CD14-positive monocyte (primary cell): ENCODE measurements around the gene NINL. TPM values are rescaled to one million over a fixed set of nuclear protein-coding genes. Genes with fewer than 3 reads are reported as not detected.

Experiments used
- DNase-seq, 3 donors: peaks; one replicate each; pipeline ENCODE4 v3.0.0-alpha.2; 2011 to 2022
- H2AFZ ChIP-seq: 2 replicates; pipeline ENCODE4 v1.6.0; 2012; ENCODE audit warnings: mild to moderate bottlenecking, low read depth, low read length, inconsistent platforms; ENCODE audit not compliant: insufficient read depth, poor library complexity, severe bottlenecking
- H3K27ac ChIP-seq, 2 donors: 1 replicate in 1 of 2; 2 replicates in 1 of 2; pipeline ENCODE4 v1.5.1; 2012 to 2013; ENCODE audit warnings: low read length in 2 of 2, control low read depth in 1 of 2, inconsistent platforms in 1 of 2, low read depth in 1 of 2, mild to moderate bottlenecking in 1 of 2
- H3K27me3 ChIP-seq, 2 donors: one replicate each; pipeline versions ENCODE4 v1.6.0 to v1.6.1; 2011 to 2013; ENCODE audit warnings: low read length in 2 of 2; ENCODE audit not compliant: control insufficient read depth in 2 of 2, insufficient read depth in 2 of 2
- H3K36me3 ChIP-seq, 2 donors: replicated peaks in 1 of 2; 1 replicate in 1 of 2; 2 replicates in 1 of 2; pipeline versions ENCODE4 v1.5.1 to v1.6.1; 2012 to 2013; ENCODE audit warnings: low read length in 2 of 2, control low read depth in 1 of 2, inconsistent platforms in 1 of 2, mild to moderate bottlenecking in 1 of 2; ENCODE audit not compliant: insufficient read depth in 2 of 2, control insufficient read depth in 1 of 2
- H3K4me1 ChIP-seq, 2 donors: 1 replicate in 1 of 2; 2 replicates in 1 of 2; pipeline versions ENCODE4 v1.5.1 to v1.6.1; 2012 to 2013; ENCODE audit warnings: low read length in 2 of 2, control low read depth in 1 of 2, inconsistent platforms in 1 of 2, mild to moderate bottlenecking in 1 of 2, moderate library complexity in 1 of 2; ENCODE audit not compliant: insufficient read depth in 2 of 2, control insufficient read depth in 1 of 2
- H3K4me2 ChIP-seq: replicated peaks from 2 replicates; pipeline ENCODE3; 2012; ENCODE audit warnings: low read length, moderate library complexity, mild to moderate bottlenecking; ENCODE audit not compliant: poor library complexity, severe bottlenecking; ENCODE audit errors: extremely low read depth
- H3K4me3 ChIP-seq, 3 experiments: fragments of 200-600 bp in 1 of 3; sonication (generic) in 1 of 3; replicated peaks in 1 of 3; 1 replicate in 2 of 3; 2 replicates in 1 of 3; pipeline ENCODE4 v1.5.1; 2011 to 2013; ENCODE audit warnings: low read length in 3 of 3, mild to moderate bottlenecking in 3 of 3, control low read depth in 2 of 3, low read depth in 2 of 3, inconsistent platforms in 1 of 3, moderate library complexity in 1 of 3
- H3K79me2 ChIP-seq: 2 replicates; pipeline ENCODE4 v1.6.0; 2012; ENCODE audit warnings: mild to moderate bottlenecking, control low read depth, inconsistent platforms, low read length, moderate library complexity; ENCODE audit not compliant: insufficient read depth
- H3K9ac ChIP-seq: 2 replicates; pipeline ENCODE4 v1.6.0; 2017; ENCODE audit warnings: low read length, mild to moderate bottlenecking; ENCODE audit not compliant: insufficient read depth, poor library complexity, severe bottlenecking
- H3K9me3 ChIP-seq, 2 donors: replicated peaks in 1 of 2; 1 replicate in 1 of 2; 2 replicates in 1 of 2; pipeline versions ENCODE4 v1.5.1 to v1.6.1; 2012 to 2013; ENCODE audit warnings: low read length in 2 of 2, control low read depth in 1 of 2; ENCODE audit not compliant: control insufficient read depth in 1 of 2, insufficient read depth in 1 of 2
- H4K20me1 ChIP-seq: 2 replicates; pipeline ENCODE4 v1.6.0; 2012; ENCODE audit warnings: mild to moderate bottlenecking, low read length, control low read depth, moderate library complexity; ENCODE audit not compliant: insufficient read depth
- H3K27ac Mint-ChIP-seq, 7 donors: one replicate each; pipeline ENCODE4 v1.8.0; 2020; ENCODE audit warnings: mild to moderate bottlenecking in 7 of 7, mixed read lengths in 7 of 7, moderate library complexity in 6 of 7, inconsistent platforms in 2 of 7
- H3K27me3 Mint-ChIP-seq, 3 donors: one replicate each; pipeline ENCODE4 v1.8.0; 2021 to 2022; ENCODE audit warnings: low read depth in 3 of 3, mild to moderate bottlenecking in 3 of 3, mixed read lengths in 3 of 3, moderate library complexity in 3 of 3, inconsistent platforms in 1 of 3
- H3K36me3 Mint-ChIP-seq, 2 donors: one replicate each; pipeline ENCODE4 v1.8.0; 2020; ENCODE audit warnings: mixed read lengths in 2 of 2, inconsistent platforms in 1 of 2, mild to moderate bottlenecking in 1 of 2
- H3K4me1 Mint-ChIP-seq: one replicate; pipeline ENCODE4 v1.8.0; 2020; ENCODE audit warnings: mild to moderate bottlenecking, mixed read lengths
- H3K4me3 Mint-ChIP-seq, 2 donors: one replicate each; pipeline ENCODE4 v1.8.0; 2020; ENCODE audit warnings: mild to moderate bottlenecking in 2 of 2, mixed read lengths in 2 of 2, moderate library complexity in 1 of 2
- H3K9me3 Mint-ChIP-seq, 7 donors: one replicate each; pipeline ENCODE4 v1.8.0; 2020 to 2022; ENCODE audit warnings: mixed read lengths in 7 of 7, mild to moderate bottlenecking in 6 of 7, moderate library complexity in 6 of 7, inconsistent platforms in 2 of 7
- CTCF ChIP-seq: fragments of 200-600 bp; IDR thresholded peaks from one replicate; pipeline ENCODE4 v1.8.0; 2022; ENCODE audit warnings: antibody characterized with exemption, mild to moderate bottlenecking
- WGBS: methylation state at CpG from one replicate; pipeline ENCODE4 v1.1.5; 2013; ENCODE audit warnings: missing lambda C conversion rate; ENCODE audit not compliant: insufficient coverage; 5-methylcytosine and 5-hydroxymethylcytosine counted together
- intact Hi-C, 2 donors: fragments of 100-400 bp; cut with micrococcal nuclease; formaldehyde crosslinking; loops; one replicate each; pipeline versions ENCODE4 v1.15.0 to v1.15.1; 2023
- polyA plus RNA-seq, 3 donors: library from polyadenylated mRNA; depleted of rRNA in 1 of 3; unstranded in 2 of 3; stranded (reverse) in 1 of 3; fragments of 300-500 nt in 2 of 3; fragments of >200 nt in 1 of 3; fragmentation: Illumina TruSeq in 2 of 3; gene quantifications; 1 replicate in 2 of 3; 2 replicates in 1 of 3; pipeline ENCODE4 v1.2.3, GENCODE V29; 2012 to 2021

Gene NINL
- polyA plus RNA-seq, 3 donors: 0.08 to 0.15 TPM; not detected in 1

GRCh38 chr20:25623225-25623735 is 37.9 kb upstream of the NINL start:
- H3K9ac ChIP-seq: peak overlapping the region; percentile 79
- no peaks in the 10 kb centered on the region for H3K27me3 ChIP-seq
- intact Hi-C loops: loop anchor here (5.0 to 10.0 kb wide), 2 partner anchors 69 to 628 kb away; partner anchors contain the start of gene APMAP (in 1 of the 2)
- peak overlapping the region; percentile 90 for H3K4me2 ChIP-seq
- H3K27ac ChIP-seq: peak overlapping the region; percentile 73 to 76
- no peak for TF ChIP-seq CTCF
- peaks cover 4 to 13% of the 10 kb centered on the region in 2 donors for H3K9me3 ChIP-seq
- H3K79me2 ChIP-seq: peaks cover 26% of the 10 kb centered on the region
- peaks cover 27% of the 10 kb centered on the region for H3K4me1 Mint-ChIP-seq
- peak; percentile 11 to 50 (median 25) for DNase-seq
- H3K36me3 ChIP-seq: no peaks in the 10 kb centered on the region
- H3K4me3 ChIP-seq: peak overlapping the region; percentile 54 to 87 (median 66)
- under 1% methylated on average over 45 of the region's 45 CpGs for WGBS
- H3K4me1 ChIP-seq: peaks cover 23 to 33% of the 10 kb centered on the region in 2 donors
- H3K27me3 Mint-ChIP-seq: peaks cover 2 to 5% (median 5%) of the 10 kb centered on the region in 3 donors
- H2AFZ ChIP-seq: peak overlapping the region; percentile 100
- peaks cover 7 to 16% (median 11%) of the 10 kb centered on the region in 7 donors for H3K9me3 Mint-ChIP-seq
- peaks cover 1 to 3% of the 10 kb centered on the region in 2 donors for H3K36me3 Mint-ChIP-seq
- no peaks in the 10 kb centered on the region for H4K20me1 ChIP-seq
- peak overlapping the region; percentile 92 to 93 for H3K4me3 Mint-ChIP-seq
- H3K27ac Mint-ChIP-seq: peak overlapping the region; percentile 86 to 96 (median 93)

GRCh38 chr20:25622450-25623224 is 37.3 kb upstream of the NINL start:
- H3K36me3 ChIP-seq: no peaks in the 10 kb centered on the region
- peak overlapping the region; percentile 73 to 76 for H3K27ac ChIP-seq
- H3K4me2 ChIP-seq: peak overlapping the region; percentile 90
- H2AFZ ChIP-seq: peak overlapping the region; percentile 100
- no peaks in the 10 kb centered on the region for H4K20me1 ChIP-seq
- no peak for DNase-seq
- TF ChIP-seq CTCF: no peak
- Mint-ChIP-seq H3K27ac (peak overlapping the region; percentile 27 to 96 (median 86)), H3K36me3 (peaks cover 1 to 3% of the 10 kb centered on the region in 2 donors), H3K27me3 (peaks cover 2 to 5% (median 5%) of the 10 kb centered on the region in 3 donors), H3K9me3 (peaks cover 3 to 9% (median 5%) of the 10 kb centered on the region in 7 donors), H3K4me3 (peak overlapping the region; percentile 92 to 93), H3K4me1 (peaks cover 27% of the 10 kb centered on the region)
- H3K9me3 ChIP-seq: peaks cover 0 to 7% of the 10 kb centered on the region in 2 donors
- peaks cover 23 to 33% of the 10 kb centered on the region in 2 donors for H3K4me1 ChIP-seq
- peaks cover 32% of the 10 kb centered on the region for H3K79me2 ChIP-seq
- WGBS: 43% methylated on average over 11 of the region's 17 CpGs
- peak overlapping the region; percentile 79 for H3K9ac ChIP-seq
- intact Hi-C loops: loop anchor here (5.0 to 10.0 kb wide), 2 partner anchors 70 to 628 kb away; partner anchors contain the start of gene APMAP (in 1 of the 2)
- peak overlapping the region; percentile 54 to 87 (median 66) for H3K4me3 ChIP-seq
- H3K27me3 ChIP-seq: no peaks in the 10 kb centered on the region
